Stimulated activated CD8-positive, alpha-beta memory T cell treated with anti-CD3 and anti-CD28 coated beads, Interleukin-4, amount 100 ng/mL, for 1 hour (primary cell): ENCODE data around the gene HSPA1A.
A peak's percentile ranks its signal among the peaks of the same experiment; 100 is the strongest.
"Not testable (repeated sequence)": the region's sequence is repeated elsewhere in the genome, so short reads cannot be mapped to it uniquely, and the experiment has no call there.

Experiments
- DNase-seq, 2 donors: peaks; one replicate each; pipeline ENCODE4 v3.0.0-alpha.2; 2020; ENCODE audit warnings: low read depth in 2 of 2, low spot score in 1 of 2

HSPA1A gene

DNA sequence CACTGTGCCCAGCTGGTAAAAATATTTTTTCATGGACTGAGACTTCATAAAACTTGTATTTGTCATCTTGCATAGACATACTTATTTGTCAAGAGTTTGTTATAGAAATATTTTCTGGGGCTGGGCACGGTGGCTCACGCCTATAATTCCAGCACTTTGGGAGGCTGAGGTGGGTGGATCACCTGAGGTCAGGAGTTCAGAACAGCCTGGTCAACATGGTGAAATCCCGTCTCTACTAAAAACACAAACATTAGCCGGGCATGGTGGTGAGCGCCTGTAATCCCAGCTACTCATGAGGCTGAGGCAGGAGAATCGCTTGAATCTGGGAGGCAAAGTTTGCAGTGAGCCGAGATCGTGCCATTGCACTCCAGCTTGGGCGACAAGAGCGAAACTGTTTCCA is 6.7 kb upstream of the HSPA1A start:
- not testable (repeated sequence) for DNase-seq

GRCh38 chr6:31811645-31812044 is 3.7 kb upstream of the HSPA1A start:
- no peak for DNase-seq

DNA sequence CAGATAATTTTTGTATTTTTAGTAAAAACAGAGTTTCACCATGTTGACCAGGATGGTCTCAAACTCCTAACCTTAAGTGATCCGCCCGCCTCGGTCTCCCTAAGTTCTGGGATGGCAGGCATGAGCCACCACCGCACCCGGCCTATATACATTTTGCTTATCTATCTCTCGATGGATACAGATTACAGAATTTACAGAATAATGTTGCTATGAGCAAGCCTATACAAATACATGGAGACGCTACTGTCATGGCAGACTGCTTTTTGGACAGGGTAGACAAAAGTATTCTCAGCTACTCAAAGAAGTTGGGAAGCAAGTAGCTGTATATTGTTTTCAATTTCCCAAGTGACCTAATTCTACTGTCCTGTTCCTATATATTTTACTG is 1.9 kb upstream of the HSPA1A start:
- DNase-seq = no peak

DNA sequence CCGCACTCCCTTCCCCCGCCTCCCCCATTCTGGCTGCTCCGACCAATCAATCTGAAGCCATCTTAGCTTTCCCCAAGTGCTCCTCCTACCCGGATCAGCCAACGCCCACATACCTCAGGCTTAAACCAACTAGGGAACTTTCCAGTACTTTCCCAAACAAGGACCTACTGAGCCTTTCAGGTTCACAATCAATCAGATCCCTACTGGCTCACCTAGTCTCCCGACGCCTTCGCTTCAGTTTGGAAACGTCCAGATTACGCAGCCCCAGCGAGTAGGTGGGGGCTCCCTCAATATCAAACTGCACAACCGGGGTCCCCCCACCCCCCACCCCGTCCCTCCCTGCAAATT is 692 bp upstream of the HSPA1A start:
- peak in 1 of 2 donors; percentile 47 for DNase-seq

DNA sequence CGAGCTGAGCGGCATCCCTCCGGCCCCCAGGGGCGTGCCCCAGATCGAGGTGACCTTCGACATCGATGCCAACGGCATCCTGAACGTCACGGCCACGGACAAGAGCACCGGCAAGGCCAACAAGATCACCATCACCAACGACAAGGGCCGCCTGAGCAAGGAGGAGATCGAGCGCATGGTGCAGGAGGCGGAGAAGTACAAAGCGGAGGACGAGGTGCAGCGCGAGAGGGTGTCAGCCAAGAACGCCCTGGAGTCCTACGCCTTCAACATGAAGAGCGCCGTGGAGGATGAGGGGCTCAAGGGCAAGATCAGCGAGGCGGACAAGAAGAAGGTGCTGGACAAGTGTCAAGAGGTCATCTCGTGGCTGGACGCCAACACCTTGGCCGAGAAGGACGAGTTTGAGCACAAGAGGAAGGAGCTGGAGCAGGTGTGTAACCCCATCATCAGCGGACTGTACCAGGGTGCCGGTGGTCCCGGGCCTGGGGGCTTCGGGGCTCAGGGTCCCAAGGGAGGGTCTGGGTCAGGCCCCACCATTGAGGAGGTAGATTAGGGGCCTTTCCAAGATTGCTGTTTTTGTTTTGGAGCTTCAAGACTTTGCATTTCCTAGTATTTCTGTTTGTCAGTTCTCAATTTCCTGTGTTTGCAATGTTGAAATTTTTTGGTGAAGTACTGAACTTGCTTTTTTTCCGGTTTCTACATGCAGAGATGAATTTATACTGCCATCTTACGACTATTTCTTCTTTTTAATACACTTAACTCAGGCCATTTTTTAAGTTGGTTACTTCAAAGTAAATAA is 2.0 kb downstream of the HSPA1A start:
- DNase-seq = not testable (repeated sequence)

DNA sequence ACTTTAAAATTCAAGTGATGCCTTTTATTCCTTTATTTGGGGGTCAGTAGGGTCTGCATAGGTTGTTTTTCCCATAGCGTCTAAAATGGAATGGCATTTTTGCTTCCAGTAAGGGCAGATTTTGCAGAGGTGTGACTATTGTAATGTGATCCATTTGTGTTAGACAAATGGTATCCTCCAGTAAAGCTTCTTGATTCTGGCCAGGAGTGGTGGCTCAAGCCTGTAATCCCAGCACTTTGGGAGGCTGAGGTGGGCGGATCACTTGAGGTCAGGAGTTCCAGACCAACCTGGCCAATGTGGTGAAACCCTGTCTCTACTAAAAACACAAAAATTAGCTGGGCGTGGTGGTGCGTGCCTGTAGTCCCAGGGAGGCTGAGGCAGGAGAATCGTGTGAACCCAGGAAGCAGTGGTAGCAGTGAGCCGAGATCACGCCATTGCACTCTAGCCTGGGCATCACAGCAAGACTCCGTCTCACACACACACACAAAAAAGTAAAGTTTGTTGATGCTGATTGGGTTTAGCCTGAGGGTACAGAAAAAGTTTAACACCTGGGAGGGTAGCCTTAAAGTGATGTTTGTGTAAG is 2.7 kb downstream of the HSPA1A start:
- not testable (repeated sequence) for DNase-seq

- no peak for DNase-seq
Observed at GRCh38 chr6:31819871-31820299, 4.5 kb downstream of the HSPA1A start.

- not testable (repeated sequence) for DNase-seq
Observed at GRCh38 chr6:31820399-31820798, 5.1 kb downstream of the HSPA1A start.

- peak in 1 of 2 donors; percentile 23 for DNase-seq
Observed at GRCh38 chr6:31821301-31822035, 6.1 kb downstream of the HSPA1A start.

- peak; percentile 35 for DNase-seq
Observed at GRCh38 chr6:31822036-31822821, 6.9 kb downstream of the HSPA1A start.

DNA sequence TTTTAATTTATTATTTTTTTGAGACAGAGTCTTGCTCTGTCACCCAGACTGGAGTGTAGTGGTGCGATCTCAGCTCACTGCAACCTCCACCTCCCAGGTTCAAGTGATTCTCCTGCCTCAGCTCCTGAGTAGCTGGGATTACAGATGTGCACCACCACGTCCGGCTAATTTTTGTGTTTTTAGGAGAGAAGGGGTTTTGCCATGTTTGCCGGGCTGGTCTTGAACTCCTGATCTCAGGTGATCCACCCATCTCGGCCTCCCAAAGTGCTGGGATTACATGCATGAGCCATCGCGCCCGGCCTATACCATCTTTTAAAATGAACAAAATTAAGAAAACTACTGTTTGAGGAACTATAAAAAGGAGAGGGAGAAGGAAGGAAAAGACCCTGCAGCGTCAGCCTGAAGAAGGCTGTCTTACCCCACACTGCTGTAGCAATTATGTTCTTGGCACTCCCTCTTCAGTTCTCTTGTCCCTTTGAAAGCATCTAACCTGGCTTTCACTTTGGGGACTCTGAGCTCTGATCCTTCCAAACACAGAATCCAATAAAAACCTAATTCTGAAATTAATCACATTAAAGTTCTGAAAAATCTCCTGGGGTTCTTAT is 8.4 kb downstream of the HSPA1A start:
- not testable (repeated sequence) for DNase-seq

GRCh38 chr6:31825553-31825952 is 10.2 kb downstream of the HSPA1A start:
- no peak for DNase-seq

DNA sequence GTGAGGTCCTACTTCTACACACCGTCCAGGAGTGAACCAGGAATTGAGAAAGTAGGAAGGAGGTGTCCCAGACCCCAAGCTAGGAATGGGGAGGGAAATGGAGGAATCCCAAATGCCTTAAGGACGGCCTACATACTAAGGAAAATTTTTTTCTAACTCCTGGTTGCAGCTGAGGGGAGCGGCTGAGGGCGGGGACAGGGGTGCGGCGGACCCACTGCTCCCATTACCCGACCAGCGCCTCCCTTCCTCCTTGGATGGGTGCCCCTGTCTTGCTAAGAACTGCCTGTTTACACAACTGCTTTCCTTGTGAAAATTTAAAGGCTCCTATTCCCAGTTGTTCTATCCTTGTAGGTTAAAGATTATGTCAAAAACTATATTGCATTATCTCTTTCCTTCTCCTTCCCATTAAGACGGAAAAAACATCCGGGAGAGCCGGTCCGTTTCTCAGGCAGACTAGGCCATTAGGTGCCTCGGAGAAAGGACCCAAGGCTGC is 11.5 kb downstream of the HSPA1A start:
- DNase-seq = no peak

DNA sequence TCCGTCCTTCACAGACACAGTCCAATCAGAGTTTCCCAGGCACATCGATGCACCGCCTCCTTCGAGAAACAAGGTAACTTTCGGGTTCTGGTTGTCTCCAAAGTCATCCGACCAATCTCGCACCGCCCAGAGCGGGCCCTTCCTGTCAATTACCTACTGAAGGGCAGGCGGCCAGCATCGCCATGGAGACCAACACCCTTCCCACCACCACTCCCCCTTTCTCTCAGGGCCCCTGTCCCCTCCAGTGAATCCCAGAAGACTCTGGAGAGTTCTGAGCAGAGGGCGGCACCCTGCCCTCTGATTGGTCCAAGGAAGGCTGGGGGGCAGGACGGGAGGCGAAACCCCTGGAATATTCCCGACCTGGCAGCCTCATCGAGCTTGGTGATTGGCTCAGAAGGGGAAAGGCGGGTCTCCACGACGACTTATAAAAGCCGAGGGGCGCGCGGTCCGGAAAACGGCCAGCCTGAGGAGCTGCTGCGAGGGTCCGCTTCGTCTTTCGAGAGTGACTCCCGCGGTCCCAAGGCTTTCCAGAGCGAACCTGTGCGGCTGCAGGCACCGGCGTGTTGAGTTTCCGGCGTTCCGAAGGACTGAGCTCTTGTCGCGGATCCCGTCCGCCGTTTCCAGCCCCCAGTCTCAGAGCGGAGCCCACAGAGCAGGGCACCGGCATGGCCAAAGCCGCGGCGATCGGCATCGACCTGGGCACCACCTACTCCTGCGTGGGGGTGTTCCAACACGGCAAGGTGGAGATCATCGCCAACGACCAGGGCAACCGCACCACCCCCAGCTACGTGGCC is 12.1 kb downstream of the HSPA1A start, which contains the start of gene HSPA1B:
HSPA1B (plus strand) TSS at position 453 of the 794 bp plus-strand sequence; CDS start at position 666, 213 bp downstream.
- peak; percentile 66 to 82 for DNase-seq

DNA sequence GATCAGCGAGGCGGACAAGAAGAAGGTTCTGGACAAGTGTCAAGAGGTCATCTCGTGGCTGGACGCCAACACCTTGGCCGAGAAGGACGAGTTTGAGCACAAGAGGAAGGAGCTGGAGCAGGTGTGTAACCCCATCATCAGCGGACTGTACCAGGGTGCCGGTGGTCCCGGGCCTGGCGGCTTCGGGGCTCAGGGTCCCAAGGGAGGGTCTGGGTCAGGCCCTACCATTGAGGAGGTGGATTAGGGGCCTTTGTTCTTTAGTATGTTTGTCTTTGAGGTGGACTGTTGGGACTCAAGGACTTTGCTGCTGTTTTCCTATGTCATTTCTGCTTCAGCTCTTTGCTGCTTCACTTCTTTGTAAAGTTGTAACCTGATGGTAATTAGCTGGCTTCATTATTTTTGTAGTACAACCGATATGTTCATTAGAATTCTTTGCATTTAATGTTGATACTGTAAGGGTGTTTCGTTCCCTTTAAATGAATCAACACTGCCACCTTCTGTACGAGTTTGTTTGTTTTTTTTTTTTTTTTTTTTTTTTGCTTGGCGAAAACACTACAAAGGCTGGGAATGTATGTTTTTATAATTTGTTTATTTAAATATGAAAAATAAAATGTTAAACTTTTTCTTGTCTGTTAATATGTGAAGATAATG is 14.4 kb downstream of the HSPA1A start:
- no peak for DNase-seq

GRCh38 chr6:31830886-31831335 is 15.6 kb downstream of the HSPA1A start:
- DNase-seq = no peak

DNA sequence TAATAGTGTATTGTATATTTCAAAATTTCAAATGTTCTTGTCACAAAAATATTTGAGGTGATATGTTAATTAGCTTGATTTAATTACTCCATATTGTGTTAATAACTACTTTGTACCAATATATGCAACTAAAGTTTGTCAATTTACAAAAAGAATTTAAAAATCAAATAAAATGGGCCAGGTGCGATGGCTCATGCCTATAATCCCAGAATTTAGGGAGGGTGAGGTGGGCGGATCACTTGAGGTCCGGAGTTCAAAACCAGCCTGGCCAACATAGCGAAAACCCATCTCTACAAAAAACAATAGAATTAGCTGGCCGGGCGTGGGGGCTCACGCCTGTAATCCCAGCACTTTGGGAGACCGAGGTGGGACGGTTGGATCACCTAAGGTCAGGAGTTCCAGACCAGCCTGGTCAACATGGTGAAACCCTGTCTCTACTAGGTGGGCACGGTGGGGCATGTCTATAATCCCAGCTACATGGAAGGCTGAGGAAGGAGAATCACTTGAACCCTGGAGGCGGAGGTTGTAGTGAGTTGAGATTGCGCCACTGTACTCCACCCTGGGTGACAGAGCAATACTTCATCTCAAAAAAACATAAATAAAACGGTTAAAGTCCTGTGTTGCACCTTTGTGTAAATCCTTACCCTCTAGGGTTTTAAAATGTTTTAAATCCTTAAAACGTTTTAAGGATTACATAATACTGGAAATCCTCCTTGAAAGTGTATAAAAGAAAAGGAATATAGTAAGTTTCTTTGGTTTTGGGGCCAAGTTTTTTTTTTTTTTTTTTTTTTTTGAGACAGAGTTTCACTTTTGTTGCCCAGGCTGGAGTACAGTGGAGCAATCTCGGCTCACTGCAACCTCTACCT is 16.2 kb downstream of the HSPA1A start:
- DNase-seq = no peak
